Fibroblast of skin of back (primary cell): ENCODE results near the gene NAT14.

Source experiments
- DNase-seq: peaks from one replicate; pipeline ENCODE4 v3.0.0-alpha.2; 2013

The NAT14 gene

GRCh38 chr19:55453511-55454260, 31.3 kb upstream of the NAT14 start:
- no peak for DNase-seq

GRCh38 chr19:55454787-55455243, 30.2 kb upstream of the NAT14 start:
- DNase-seq = peak; percentile 40

- DNase-seq = no peak
Observed at GRCh38 chr19:55455576-55456235, 29.3 kb upstream of the NAT14 start.

DNA sequence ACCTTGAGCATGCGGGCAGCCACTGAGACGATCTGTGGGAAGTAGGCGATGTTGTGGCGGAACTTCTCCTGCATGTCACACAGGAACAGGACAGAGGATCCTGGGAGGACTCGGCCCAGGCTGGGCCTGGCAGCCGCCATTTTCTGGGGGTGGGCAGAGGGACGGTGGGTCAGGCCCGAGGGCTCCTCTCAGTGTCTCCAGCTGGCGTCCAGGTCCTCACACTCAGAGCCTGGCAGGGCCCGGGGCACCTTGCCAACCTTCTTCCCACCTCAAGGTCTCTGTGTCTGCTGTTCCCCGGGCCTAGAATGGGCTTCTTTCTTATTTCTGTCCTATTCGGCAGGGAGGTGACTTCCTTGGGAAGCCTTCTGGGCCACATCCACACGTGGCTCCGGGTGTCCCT, 28.6 kb upstream of the NAT14 start:
- no peak for DNase-seq

- no peak for DNase-seq
Observed at GRCh38 chr19:55457683-55458457, 27.1 kb upstream of the NAT14 start.

DNA sequence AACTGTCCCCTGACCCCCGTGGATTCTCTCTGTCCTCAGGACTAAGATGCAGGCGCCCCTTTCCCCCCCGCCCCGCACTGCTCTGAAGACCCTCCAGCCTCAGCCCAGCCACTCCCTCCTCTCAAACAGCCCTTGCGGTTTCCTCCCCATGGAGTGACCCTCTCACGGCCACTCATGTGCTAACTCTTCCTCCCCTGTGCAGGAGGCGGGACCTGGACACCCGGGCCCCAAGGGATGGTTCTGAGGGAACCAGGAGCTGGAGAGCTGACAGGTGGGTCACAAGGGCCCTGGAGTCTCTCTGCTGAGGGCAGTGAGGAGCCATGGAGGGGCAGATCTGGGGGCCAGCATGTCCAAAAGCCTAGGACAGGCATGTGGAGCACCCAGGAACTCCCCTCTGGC, 25.4 kb upstream of the NAT14 start:
- no peak for DNase-seq

DNA sequence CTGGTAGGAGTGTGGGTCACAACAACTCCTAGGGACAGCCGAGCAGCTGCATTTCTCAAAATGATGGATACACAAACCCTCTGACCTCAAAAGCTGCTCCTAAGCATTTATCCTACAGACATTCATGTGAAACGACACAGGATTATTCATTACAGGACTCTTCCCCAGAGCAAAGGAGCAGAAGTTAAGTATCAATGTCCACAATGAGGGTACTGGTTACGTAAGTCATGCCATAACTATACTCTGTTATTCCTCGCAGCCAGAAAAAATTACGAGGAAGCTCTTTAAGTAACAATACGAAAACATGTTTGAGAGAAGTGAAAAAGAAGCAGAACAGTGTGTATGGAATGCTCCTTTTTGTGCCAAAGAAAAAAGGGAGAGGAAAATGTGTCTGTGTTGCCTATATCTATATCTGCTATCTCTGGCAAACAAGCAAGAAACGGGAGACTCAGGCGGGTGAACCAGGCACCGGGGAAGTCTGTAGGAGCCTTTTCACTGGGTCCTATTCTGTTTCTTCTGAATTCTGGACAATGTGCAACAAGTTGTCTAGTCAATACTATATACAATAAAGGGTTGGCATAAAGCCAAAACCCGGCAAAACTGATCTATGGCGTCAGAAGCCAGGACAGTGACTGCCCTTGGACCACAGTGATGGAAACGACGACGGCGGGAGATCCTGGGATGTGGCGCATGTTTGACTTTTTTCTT, 24.9 kb upstream of the NAT14 start:
- DNase-seq = no peak

GRCh38 chr19:55460670-55461258, 24.2 kb upstream of the NAT14 start:
- peak; percentile 76 for DNase-seq

DNA sequence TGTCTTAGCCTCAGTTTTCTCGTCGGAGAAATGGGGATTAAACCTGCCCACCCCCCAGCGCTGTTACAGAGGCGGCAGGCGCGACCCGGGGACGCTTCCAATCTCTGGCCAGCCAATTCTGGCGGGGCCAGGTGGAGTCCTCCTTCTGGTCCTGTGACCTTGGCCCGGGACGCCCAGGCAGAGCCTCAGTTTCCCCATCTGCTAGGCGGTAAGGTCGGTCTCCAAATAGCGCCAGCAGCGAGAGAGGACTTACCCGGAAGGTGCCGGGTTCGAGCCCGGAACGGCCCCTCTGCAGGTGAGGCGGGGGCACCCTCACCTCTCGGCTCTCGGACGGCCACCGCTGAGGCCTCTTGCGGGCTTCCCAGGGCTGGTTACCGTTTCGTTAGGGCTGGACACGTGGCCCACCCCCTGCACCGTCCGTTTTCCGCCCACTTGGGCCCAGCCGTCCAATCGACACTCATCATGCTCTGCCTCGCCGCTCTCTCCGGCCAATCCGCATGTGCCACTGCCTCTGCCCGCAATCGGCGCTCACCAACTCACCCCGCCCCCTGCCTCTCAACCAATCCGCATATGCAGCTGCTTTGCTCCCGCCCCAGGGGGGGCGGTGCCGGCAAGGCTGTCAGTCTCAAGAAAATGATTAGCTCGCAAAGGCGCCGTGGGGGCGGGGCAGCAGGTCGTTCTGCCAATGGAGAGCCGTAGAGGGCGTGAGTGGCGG, 23.6 kb upstream of the NAT14 start, which contains the start of gene ISOC2:
Gene ISOC2, minus strand, starts transcription at position 384 of the 715 bp plus-strand sequence. CDS start 5,156 bp downstream, outside the sequence.
- peak; percentile 100 for DNase-seq

DNA sequence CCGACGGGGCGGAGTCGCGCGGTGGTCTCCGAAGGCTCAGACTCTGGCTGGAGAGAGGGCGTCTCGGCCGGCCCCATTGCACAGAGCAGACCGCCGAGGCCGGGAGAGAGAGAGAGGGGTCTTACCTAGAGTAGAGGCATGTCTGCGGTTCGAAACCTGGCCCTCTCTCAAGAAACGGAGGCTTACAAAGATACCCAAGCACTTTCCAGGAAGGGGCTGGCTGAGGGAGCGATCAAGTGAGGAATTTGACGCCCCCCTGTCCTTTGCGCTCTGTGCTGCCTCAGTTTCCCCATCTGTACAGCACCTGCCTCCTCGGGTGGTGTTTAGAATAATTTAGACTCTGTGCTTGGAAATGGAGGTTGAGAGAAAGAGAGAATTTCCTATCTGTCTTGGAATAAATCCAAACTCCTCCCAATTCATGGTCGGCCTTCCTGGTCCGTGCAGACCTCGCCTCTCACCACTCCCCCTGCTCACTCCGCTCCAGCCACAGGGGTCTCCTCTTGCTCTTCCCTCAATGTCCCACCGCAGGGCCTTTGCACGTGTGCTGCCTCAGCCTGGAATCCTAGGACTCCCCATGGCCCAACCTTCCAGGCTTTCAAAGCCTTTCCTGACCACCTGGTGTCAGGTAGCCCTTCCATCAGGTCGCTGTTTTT, 22.9 kb upstream of the NAT14 start:
- peak; percentile 38 for DNase-seq

- DNase-seq = no peak
Observed at GRCh38 chr19:55462722-55463121, 22.3 kb upstream of the NAT14 start.

DNA sequence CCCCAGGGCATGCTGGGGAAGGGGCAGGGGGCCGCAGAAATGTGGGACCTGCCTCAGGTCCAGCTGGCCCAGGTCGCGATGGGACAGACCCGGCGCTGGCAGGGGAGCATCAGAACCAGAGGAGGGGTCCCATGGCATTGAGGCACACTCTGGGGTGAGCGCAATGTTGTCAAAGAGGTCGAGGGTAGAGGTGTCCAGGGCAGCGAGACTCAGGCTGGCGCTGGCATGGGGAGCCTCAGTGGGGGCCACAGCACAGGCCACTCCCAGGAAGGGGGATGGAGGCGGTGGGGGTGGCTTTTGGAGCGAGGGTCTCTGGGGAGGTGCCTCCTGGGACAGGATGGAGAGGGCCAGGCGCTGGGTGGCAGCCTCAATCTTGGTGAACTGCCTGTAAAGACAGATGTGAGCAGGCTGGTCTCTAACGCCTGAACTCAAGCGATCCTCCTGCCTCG, 21.4 kb upstream of the NAT14 start:
- no peak for DNase-seq

DNA sequence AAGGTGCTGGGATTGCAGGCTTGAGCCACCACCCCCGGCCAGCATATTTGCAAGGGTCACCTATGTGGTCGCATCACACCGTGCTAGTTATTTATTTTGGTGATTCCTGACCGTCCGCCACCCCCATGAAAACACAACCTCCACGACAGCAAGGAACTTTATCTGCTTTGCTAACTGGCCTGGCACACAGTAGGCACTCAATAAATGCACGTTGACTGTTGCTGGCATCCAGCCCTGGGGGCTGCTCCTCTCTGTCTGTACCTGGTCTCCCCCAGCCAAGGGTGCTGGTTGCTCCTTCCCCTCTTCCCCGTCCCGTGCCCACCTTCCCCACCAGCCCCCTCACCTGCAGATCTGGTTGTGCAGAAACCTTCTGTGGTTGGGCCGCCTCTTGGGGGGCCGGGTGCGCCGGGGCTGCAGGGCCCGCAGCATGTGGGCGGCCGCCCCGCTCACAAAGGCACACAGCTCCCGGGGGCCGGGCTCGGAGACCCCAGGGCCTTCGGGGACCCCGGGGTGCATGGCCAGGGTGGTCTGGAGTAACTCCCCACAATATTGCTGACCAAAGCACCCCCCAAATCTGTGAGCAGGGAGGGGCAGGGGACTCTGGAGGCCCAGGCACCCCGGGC, 20.8 kb upstream of the NAT14 start:
- no peak for DNase-seq

DNA sequence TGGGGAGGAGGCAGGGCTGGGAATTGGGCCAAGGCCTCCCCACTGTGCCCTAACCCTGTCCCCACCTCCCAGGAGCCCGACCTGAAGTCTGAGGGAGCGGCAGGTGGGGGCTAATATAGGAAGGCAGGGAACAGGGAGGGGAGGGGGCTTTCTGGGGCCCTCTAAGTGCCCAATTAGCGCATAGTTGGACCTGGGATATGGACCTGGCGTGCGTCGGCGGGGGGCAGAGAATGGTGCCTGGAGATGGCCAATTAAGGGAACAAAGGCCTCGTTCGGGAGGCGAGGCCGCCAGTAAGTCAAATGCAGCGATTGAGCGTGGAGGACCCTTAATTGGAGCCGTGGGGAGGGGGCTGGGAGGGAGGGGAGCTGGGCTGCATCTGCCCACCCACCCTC, 20.3 kb upstream of the NAT14 start, which contains the start of gene C19orf85:
Gene C19orf85, minus strand, starts transcription at position 90 of the 393 bp plus-strand sequence. CDS start 197 bp downstream, outside the sequence.
- DNase-seq = no peak

DNA sequence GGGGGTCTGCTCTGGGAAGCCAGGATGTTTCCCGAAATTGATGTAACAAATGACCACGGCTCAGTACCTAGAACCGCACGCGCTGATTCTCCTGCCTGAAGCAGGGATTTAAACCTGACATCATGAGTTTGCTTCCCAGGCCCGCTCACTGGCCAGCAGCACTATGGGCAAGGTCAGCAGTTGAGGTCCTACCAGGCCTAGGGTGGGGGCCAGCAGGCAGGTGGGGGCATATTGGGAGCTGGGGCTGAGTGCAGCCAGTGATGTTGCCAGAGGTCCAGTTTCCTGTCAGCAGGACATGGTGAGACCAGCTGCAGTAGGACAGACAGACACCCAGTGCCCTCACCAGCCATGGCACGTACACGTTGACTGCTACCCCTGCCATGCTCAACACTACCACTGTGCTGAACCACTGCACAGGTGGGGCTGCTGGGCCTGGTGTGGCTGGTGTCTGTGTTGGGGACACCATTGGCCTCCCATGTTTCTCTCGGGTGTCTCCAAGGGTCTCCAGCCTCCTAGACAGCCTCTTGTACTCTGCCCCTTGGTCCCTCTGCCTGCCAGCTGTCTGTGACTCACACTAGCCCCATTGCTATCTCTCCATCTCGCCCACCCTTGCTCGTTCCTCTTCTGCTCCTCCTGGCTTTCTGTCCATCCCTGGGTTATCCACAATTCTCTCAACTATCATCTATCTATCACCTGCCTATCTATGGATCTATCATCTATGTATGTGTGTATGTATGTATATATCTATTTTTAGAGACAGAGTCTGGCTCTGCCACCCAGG, 19.3 kb upstream of the NAT14 start:
- DNase-seq = no peak

GRCh38 chr19:55466241-55466614, 18.8 kb upstream of the NAT14 start:
- no peak for DNase-seq

DNA sequence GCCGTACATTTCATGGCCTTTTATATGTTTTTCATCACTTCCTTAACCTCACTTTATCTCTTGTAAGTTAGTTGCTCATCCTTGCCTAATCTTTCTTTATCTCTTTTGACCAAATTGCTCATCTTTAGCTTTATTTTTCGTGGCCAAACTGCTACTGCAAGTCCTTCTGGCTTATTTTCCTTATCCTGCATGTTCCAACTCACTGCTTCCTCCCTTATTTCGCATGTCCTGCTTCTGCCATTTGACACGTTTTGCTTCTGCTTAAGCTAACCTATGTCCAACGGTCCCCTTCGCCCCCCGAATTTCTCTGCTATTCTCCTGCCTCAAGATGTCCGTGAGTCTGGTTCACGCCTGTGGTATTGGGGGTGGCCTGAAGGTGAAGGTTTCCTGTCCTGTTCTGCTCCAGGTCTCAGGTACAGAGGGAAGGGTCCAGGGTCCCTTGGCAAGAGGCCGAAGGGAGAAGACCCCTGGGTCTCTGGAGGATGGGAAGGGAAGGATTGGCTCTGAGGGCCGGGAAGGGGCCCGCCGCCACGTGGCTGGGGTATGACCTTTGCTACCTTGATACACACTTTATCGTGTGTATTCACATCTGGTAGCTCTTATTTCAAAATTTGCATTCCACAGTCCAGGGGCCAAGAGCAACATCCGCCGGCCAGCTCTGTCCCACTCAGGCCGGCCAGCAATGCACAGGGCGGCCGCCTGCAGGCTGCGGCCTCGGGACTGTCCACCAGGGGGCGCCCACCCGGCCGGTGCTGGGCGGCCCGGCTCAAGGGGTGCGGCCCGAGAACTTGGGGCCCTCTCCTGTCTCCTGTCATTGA, 17.5 kb upstream of the NAT14 start:
- peak; percentile 34 for DNase-seq

- DNase-seq = no peak
Observed at GRCh38 chr19:55468054-55468393, 17.0 kb upstream of the NAT14 start.

DNA sequence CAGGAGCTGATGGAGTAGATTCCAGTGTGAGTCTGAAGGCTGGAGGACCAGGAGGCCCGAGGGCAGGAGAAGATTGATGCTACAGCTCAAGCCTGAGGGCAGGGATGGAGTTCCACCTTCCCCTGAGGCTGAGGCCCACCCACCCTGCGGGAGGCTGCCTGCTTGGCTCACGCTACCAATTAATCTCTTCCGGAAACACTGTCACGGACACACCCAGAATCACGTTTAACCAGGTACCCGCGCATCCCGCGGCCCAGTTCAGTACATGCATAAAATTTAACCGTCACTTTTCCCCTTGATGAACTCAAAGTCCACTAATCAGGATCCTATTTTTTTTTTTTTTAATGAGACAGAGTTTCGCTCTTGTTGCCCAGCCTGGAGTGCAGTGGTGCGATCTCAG, 13.7 kb upstream of the NAT14 start:
- DNase-seq = no peak
